Karpas-422 (cell line): ENCODE results near the gene GGT5. TPM values are rescaled to one million over a fixed set of nuclear protein-coding genes. Genes with fewer than 3 reads are reported as not detected.

ENCODE experiments used
- DNase-seq: peaks from one replicate; pipeline ENCODE4 v3.0.0-alpha.2; 2015
- H2AFZ ChIP-seq: fragments of 200-600 bp; sonication (generic); 2 replicates; pipeline ENCODE4 v1.6.1; 2014; ENCODE audit warnings: antibody characterized with exemption, low read length, mixed read lengths
- H3K27ac ChIP-seq: fragments of 200-600 bp; sonication (generic); 2 replicates; pipeline ENCODE4 v1.5.1; 2014; ENCODE audit warnings: mild to moderate bottlenecking, low read length, moderate library complexity
- H3K27me3 ChIP-seq: fragments of 200-600 bp; sonication (generic); 2 replicates; pipeline ENCODE4 v1.6.1; 2014; ENCODE audit warnings: low read length, mixed read lengths
- H3K36me3 ChIP-seq: fragments of 200-600 bp; sonication (generic); 2 replicates; pipeline ENCODE4 v1.6.1; 2014; ENCODE audit warnings: low read length, mixed read lengths; ENCODE audit not compliant: insufficient read depth
- H3K4me1 ChIP-seq: fragments of 200-600 bp; sonication (generic); 2 replicates; pipeline ENCODE4 v1.6.1; 2014; ENCODE audit warnings: mild to moderate bottlenecking, low read length, mixed read lengths
- H3K4me2 ChIP-seq: fragments of 200-600 bp; sonication (generic); 2 replicates; pipeline ENCODE4 v1.6.1; 2014; ENCODE audit warnings: low read length, low read depth, mild to moderate bottlenecking; ENCODE audit not compliant: poor library complexity, severe bottlenecking
- H3K4me3 ChIP-seq: fragments of 200-600 bp; sonication (generic); 2 replicates; pipeline ENCODE4 v1.5.1; 2014; ENCODE audit warnings: mild to moderate bottlenecking, antibody characterized with exemption, low read length, mixed read lengths
- H3K79me2 ChIP-seq: fragments of 200-600 bp; sonication (generic); 2 replicates; pipeline ENCODE4 v1.6.1; 2014; ENCODE audit warnings: mild to moderate bottlenecking, low read length, mixed read lengths
- H3K9ac ChIP-seq: fragments of 200-600 bp; sonication (generic); 2 replicates; pipeline ENCODE4 v1.6.0; 2014; ENCODE audit warnings: low read length
- H3K9me2 ChIP-seq: fragments of 200-600 bp; sonication (generic), shearing (Covaris generic); replicated peaks from 2 replicates; pipeline ENCODE4 v1.6.0; 2014; ENCODE audit warnings: mild to moderate bottlenecking, low read length, moderate library complexity; ENCODE audit not compliant: insufficient read depth
- H3K9me3 ChIP-seq: fragments of 300-700, 200-600 bp; sonication (generic); 2 replicates; pipeline ENCODE4 v1.6.1; 2014; ENCODE audit warnings: low read length, mixed read lengths
- H4K20me1 ChIP-seq: fragments of 200-600 bp; sonication (generic); 2 replicates; pipeline ENCODE4 v1.6.1; 2014; ENCODE audit warnings: mild to moderate bottlenecking, antibody characterized with exemption, low read length, low read depth; ENCODE audit not compliant: insufficient read depth
- total RNA-seq: library from RNA; depleted of rRNA; stranded (reverse); fragments of >200 nt; shearing (Covaris generic); gene quantifications from 2 replicates; pipeline ENCODE4 v1.2.3, GENCODE V29; 2014; ENCODE audit warnings: low replicate concordance

Gene GGT5
- total RNA-seq, 1 experiment from 2014 or later = not detected

DNA sequence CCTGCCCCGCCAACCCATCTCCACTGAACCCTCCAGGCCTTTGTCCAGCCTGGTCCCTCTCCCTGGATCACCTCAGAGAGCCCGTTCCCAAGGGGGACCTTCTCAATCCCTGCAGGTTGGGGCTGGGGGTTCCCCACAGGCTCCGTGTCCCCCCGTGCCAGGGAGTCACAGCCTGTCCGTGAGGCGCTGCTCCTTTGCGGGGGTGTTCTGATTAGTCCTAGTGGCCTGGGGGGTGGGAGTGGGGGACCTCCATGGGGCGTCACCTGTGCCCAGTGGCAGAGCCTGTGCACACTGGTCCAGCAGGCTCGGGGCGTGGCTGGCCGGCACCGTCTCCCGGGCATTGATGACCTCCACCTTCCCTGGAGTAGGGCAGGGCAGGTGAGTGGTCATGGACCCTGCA is 11.6 kb downstream of the GGT5 start:
- Histone ChIP-seq H3K9ac (no peak overlapping the region), H4K20me1 (no peaks in the 10 kb centered on the region), H3K27me3 (no peaks in the 10 kb centered on the region), H3K4me1 (no peaks in the 10 kb centered on the region), H3K36me3 (no peaks in the 10 kb centered on the region), H3K4me3 (no peak overlapping the region), H3K4me2 (no peak overlapping the region), H2AFZ (no peak overlapping the region), H3K9me3 (no peaks in the 10 kb centered on the region), H3K9me2 (no peaks in the 10 kb centered on the region), H3K79me2 (no peaks in the 10 kb centered on the region), H3K27ac (no peak overlapping the region)
- DNase-seq = no peak

GRCh38 chr22:24232725-24233124 is 12.2 kb downstream of the GGT5 start:
- Histone ChIP-seq H3K27me3 (no peaks in the 10 kb centered on the region), H4K20me1 (no peaks in the 10 kb centered on the region), H3K4me3 (no peak overlapping the region), H3K36me3 (no peaks in the 10 kb centered on the region), H3K27ac (no peak overlapping the region), H3K79me2 (no peaks in the 10 kb centered on the region), H3K4me1 (no peaks in the 10 kb centered on the region), H3K9me3 (no peaks in the 10 kb centered on the region), H3K4me2 (no peak overlapping the region), H3K9ac (no peak overlapping the region), H3K9me2 (no peaks in the 10 kb centered on the region), H2AFZ (no peak overlapping the region)
- DNase-seq = no peak

- DNase-seq = no peak
Measured at GRCh38 chr22:24232124-24232523, 12.8 kb downstream of the GGT5 start.

GRCh38 chr22:24231706-24232105 is 13.2 kb downstream of the GGT5 start:
- no peak overlapping the region for H3K9ac ChIP-seq
- no peaks in the 10 kb centered on the region for H3K79me2 ChIP-seq
- no peak overlapping the region for H3K4me3 ChIP-seq
- H3K4me2 ChIP-seq = no peak overlapping the region
- H3K27ac ChIP-seq = no peak overlapping the region
- H3K4me1 ChIP-seq = no peaks in the 10 kb centered on the region
- no peak for DNase-seq
- H3K9me2 ChIP-seq = no peaks in the 10 kb centered on the region
- no peaks in the 10 kb centered on the region for H3K27me3 ChIP-seq
- H3K36me3 ChIP-seq = no peaks in the 10 kb centered on the region
- H3K9me3 ChIP-seq = no peaks in the 10 kb centered on the region
- H4K20me1 ChIP-seq = no peaks in the 10 kb centered on the region
- H2AFZ ChIP-seq = no peak overlapping the region

More at GRCh38 chr22:24232124-24232523, 12.8 kb downstream of the GGT5 start:
- H2AFZ ChIP-seq = no peak overlapping the region
- H4K20me1 ChIP-seq = no peaks in the 10 kb centered on the region
- H3K27ac ChIP-seq = no peak overlapping the region
- no peak overlapping the region for H3K9ac ChIP-seq
- H3K79me2 ChIP-seq = no peaks in the 10 kb centered on the region
- no peak overlapping the region for H3K4me2 ChIP-seq
- H3K4me3 ChIP-seq = no peak overlapping the region
- no peaks in the 10 kb centered on the region for H3K27me3 ChIP-seq
- H3K9me3 ChIP-seq = no peaks in the 10 kb centered on the region
- no peaks in the 10 kb centered on the region for H3K36me3 ChIP-seq
- no peaks in the 10 kb centered on the region for H3K9me2 ChIP-seq
- no peaks in the 10 kb centered on the region for H3K4me1 ChIP-seq

DNA sequence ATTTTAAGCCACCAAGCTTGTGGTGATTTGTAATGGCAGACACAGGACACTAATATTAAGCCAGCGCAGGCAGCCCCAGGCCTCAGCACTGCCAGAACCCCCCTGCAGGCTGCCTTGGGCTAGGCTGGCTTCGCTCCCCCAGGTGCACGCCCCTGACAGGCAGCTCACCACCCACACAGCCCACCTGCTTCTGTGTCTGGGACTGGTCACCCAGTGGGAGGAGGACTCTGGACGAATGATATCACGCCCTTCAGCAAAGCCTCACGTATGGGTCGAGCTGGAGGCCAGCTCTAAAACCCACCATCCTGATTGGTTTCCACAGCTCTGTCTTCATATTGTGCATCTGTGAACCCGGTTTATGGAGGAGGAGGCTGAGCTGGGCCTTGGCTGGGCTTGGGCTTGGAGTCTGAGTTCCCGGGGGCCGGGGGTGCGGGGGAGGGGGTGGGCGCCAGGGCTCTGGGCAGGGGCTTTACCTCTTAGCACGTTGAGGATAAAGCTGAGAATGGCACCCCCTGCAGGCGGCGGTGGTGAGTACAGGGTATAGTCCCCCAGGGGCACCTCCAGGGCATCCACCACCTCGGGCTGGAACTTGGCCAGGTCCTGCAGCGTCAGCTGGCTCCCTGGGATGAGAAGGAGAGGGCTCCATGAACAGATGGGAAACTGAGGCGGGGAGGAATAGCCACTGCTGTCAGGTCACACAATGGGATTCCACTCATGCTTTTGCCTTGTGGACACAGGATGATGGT is 13.8 kb downstream of the GGT5 start:
- no peak overlapping the region for H3K27ac ChIP-seq

DNA sequence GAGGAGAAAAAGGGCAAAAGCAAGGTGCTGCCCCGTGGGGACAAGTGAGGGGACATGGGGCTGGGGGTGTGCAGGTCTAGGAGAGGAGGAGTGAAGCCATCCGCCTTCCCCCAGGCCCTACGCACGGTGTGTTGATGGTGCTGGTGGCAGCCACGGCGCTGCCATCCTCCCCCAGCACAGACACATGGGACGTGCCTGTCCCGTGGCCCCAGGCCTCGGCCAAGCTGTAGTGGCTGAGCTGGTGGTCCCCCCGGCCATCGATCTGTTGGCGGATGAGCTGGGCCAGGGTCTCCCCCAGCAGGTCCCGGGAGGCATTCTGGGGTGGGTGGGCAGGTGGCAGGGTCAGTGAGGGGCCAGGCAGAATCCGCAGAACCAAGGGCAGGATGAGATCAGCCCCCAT is 18.9 kb downstream of the GGT5 start:
- no peak for DNase-seq

More for the DNA sequence above, 13.8 kb downstream of the GGT5 start:
- Histone ChIP-seq H3K9me3 (no peaks in the 10 kb centered on the region), H3K9me2 (no peaks in the 10 kb centered on the region), H3K27me3 (no peaks in the 10 kb centered on the region), H2AFZ (no peak overlapping the region), H4K20me1 (no peaks in the 10 kb centered on the region), H3K79me2 (no peaks in the 10 kb centered on the region), H3K4me3 (no peak overlapping the region), H3K9ac (no peak overlapping the region), H3K4me2 (no peak overlapping the region), H3K4me1 (no peaks in the 10 kb centered on the region), H3K36me3 (no peaks in the 10 kb centered on the region)
- peak; percentile 86 for DNase-seq

GRCh38 chr22:24225044-24225601 is 19.8 kb downstream of the GGT5 start:
- Histone ChIP-seq H3K9me2 (no peaks in the 10 kb centered on the region), H3K9me3 (no peaks in the 10 kb centered on the region; the same call in 1 of the 2 replicates), H3K9ac (no peak overlapping the region), H3K4me3 (no peak overlapping the region), H3K27me3 (no peaks in the 10 kb centered on the region), H2AFZ (no peak overlapping the region), H3K36me3 (no peaks in the 10 kb centered on the region), H3K4me1 (no peaks in the 10 kb centered on the region), H4K20me1 (no peaks in the 10 kb centered on the region), H3K79me2 (no peaks in the 10 kb centered on the region), H3K4me2 (no peak overlapping the region), H3K27ac (no peak overlapping the region)
- DNase-seq = no peak

More for the DNA sequence above, 18.9 kb downstream of the GGT5 start:
- Histone ChIP-seq H3K9me3 (no peaks in the 10 kb centered on the region; the same call in 1 of the 2 replicates), H3K79me2 (no peaks in the 10 kb centered on the region), H3K27me3 (no peaks in the 10 kb centered on the region), H3K9me2 (no peaks in the 10 kb centered on the region), H3K4me3 (no peak overlapping the region), H2AFZ (no peak overlapping the region), H3K27ac (no peak overlapping the region), H3K36me3 (no peaks in the 10 kb centered on the region), H3K9ac (no peak overlapping the region), H3K4me1 (no peaks in the 10 kb centered on the region), H3K4me2 (no peak overlapping the region), H4K20me1 (no peaks in the 10 kb centered on the region)

- H3K4me1 ChIP-seq = no peaks in the 10 kb centered on the region
- no peaks in the 10 kb centered on the region for H4K20me1 ChIP-seq
- H2AFZ ChIP-seq = no peak overlapping the region
- H3K79me2 ChIP-seq = no peaks in the 10 kb centered on the region
- H3K4me3 ChIP-seq = no peak overlapping the region
- no peak overlapping the region for H3K9ac ChIP-seq
- no peaks in the 10 kb centered on the region for H3K9me2 ChIP-seq
- H3K9me3 ChIP-seq = no peaks in the 10 kb centered on the region; the same call in 1 of the 2 replicates
- DNase-seq = no peak
- H3K36me3 ChIP-seq = no peaks in the 10 kb centered on the region
- no peak overlapping the region for H3K4me2 ChIP-seq
- no peaks in the 10 kb centered on the region for H3K27me3 ChIP-seq
- no peak overlapping the region for H3K27ac ChIP-seq
Measured at GRCh38 chr22:24224468-24224867, 20.4 kb downstream of the GGT5 start.
